Keratinocyte (primary cell): ENCODE results near the gene CDYL2. TPM values are rescaled to one million over a fixed set of nuclear protein-coding genes. Genes with fewer than 3 reads are reported as not detected.

Experiments
- DNase-seq: peaks from one replicate; pipeline ENCODE4 v3.0.0-alpha.2; 2011; ENCODE audit warnings: low read depth, missing footprints, low spot score
- FAIRE-seq: peaks from 2 replicates; lab custom pipeline; 2011; peaks lifted over from hg19 to GRCh38; lab: Jason Lieb, UNC
- H2AFZ ChIP-seq: 2 replicates; pipeline ENCODE4 v1.6.0; 2012; ENCODE audit warnings: low read length, control low read depth, inconsistent platforms; ENCODE audit not compliant: control insufficient read depth
- H3K27ac ChIP-seq: 2 replicates; pipeline ENCODE4 v1.5.1; 2011; ENCODE audit warnings: low read length; ENCODE audit not compliant: control insufficient read depth, insufficient read depth
- H3K27me3 ChIP-seq: 3 replicates; pipeline ENCODE4 v1.6.0; 2011; ENCODE audit warnings: low read length; ENCODE audit not compliant: control insufficient read depth, insufficient read depth; ENCODE audit errors: extremely low read depth
- H3K36me3 ChIP-seq, 2 experiments: 2 replicates in 1 of 2; 3 replicates in 1 of 2; pipeline ENCODE4 v1.5.1; 2011; ENCODE audit warnings: low read length in 2 of 2, mild to moderate bottlenecking in 1 of 2; ENCODE audit not compliant: control insufficient read depth in 2 of 2, insufficient read depth in 2 of 2; ENCODE audit errors: extremely low read depth in 1 of 2
- H3K4me1 ChIP-seq: 3 replicates; pipeline ENCODE4 v1.5.1; 2011; ENCODE audit warnings: low read length; ENCODE audit not compliant: control insufficient read depth, insufficient read depth; ENCODE audit errors: extremely low read depth
- H3K4me2 ChIP-seq: 3 replicates; pipeline ENCODE4 v1.6.0; 2011; ENCODE audit warnings: low read depth, low read length; ENCODE audit not compliant: control insufficient read depth, insufficient read depth; ENCODE audit errors: extremely low read depth
- H3K4me3 ChIP-seq, 3 experiments: fragments of 200-600 bp in 1 of 3; sonication (generic) in 1 of 3; 2 replicates in 2 of 3; 3 replicates in 1 of 3; pipeline ENCODE4 v1.5.1; 2011 to 2016; ENCODE audit warnings: low read length in 3 of 3, mild to moderate bottlenecking in 3 of 3, control low read depth in 2 of 3, inconsistent platforms in 1 of 3, low read depth in 1 of 3, mixed read lengths in 1 of 3, mixed run types in 1 of 3, moderate library complexity in 1 of 3; ENCODE audit not compliant: control insufficient read depth in 2 of 3, insufficient read depth in 2 of 3; ENCODE audit errors: extremely low read depth in 1 of 3
- H3K79me2 ChIP-seq: 2 replicates; pipeline ENCODE4 v1.6.0; 2012; ENCODE audit warnings: low read length; ENCODE audit not compliant: control insufficient read depth, insufficient read depth
- H3K9ac ChIP-seq: 3 replicates; pipeline ENCODE4 v1.6.0; 2011; ENCODE audit warnings: low read length; ENCODE audit not compliant: control insufficient read depth, insufficient read depth; ENCODE audit errors: extremely low read depth
- H3K9me1 ChIP-seq: 3 replicates; pipeline ENCODE4 v1.6.0; 2011; ENCODE audit warnings: low read length; ENCODE audit not compliant: control insufficient read depth, insufficient read depth; ENCODE audit errors: extremely low read depth
- H3K9me3 ChIP-seq: 2 replicates; pipeline ENCODE4 v1.5.1; 2012; ENCODE audit warnings: low read depth, low read length; ENCODE audit not compliant: control insufficient read depth
- H4K20me1 ChIP-seq: 3 replicates; pipeline ENCODE4 v1.6.0; 2011; ENCODE audit warnings: low read length; ENCODE audit not compliant: control insufficient read depth, insufficient read depth; ENCODE audit errors: extremely low read depth
- EZH2 ChIP-seq: IDR thresholded peaks from one replicate; pipeline ENCODE4 v1.6.1; 2012; ENCODE audit warnings: inconsistent platforms, mild to moderate bottlenecking, low read length, moderate library complexity
- dilution Hi-C: fragments of 300-500 bp; cut with MboI; formaldehyde crosslinking; loops from one replicate; pipeline ENCODE4 v1.7.0; 2020; ENCODE audit warnings: low sequenced_read_pairs; ENCODE audit not compliant: extremely low pct_ligation_motif_present
- polyA plus RNA-seq, 5 experiments: library from polyadenylated mRNA; depleted of rRNA in 3 of 5; stranded (reverse) in 3 of 5; stranded (forward) in 1 of 5; unstranded in 1 of 5; fragments of >200 nt; gene quantifications; 1 replicate in 1 of 5; 2 replicates in 3 of 5; 3 replicates in 1 of 5; pipeline versions ENCODE4 v1.2.1 to v1.2.3, GENCODE V29; 2011 to 2012; ENCODE audit warnings: missing spikeins in 2 of 5, low read depth in 1 of 5, low replicate concordance in 1 of 5
- TF ChIP-seq, protein P1 (sequence below), 3 experiments: IDR thresholded peaks in 1 of 3; conservative IDR thresholded peaks in 1 of 3; optimal IDR thresholded peaks in 1 of 3; 2 replicates in 2 of 3; 3 replicates in 1 of 3; pipeline versions ENCODE3 to v1.5.1; 2011; ENCODE audit warnings: low read length in 3 of 3, mild to moderate bottlenecking in 3 of 3, moderate library complexity in 2 of 3, control low read depth in 1 of 3, inconsistent platforms in 1 of 3; ENCODE audit not compliant: insufficient read depth in 2 of 3; ENCODE audit errors: extremely low read depth in 1 of 3

CDYL2 gene
- polyA plus RNA-seq, 1 donor (not counting 4 experiments of a cell fraction or from before 2014, with no cell fraction given): 2.0 TPM

DNA sequence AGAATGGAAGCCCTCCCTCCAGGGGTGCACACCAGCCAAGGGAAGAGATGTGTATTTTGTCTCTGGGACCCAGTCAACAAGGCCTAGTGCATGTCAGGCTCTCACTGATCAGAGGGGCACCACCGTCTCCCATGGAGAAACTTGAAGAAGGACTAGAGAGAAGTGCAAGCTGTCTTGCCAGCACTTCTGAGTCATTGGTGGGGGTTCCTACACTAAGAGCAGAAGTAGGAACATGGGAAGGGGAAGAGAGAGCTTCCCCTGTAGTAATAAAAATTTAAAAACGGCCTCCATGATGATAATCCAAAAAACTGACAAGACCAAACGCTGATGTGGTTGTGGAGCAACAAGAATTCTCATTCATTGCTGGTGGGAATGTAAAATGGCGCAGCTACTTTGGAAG, 217.3 kb downstream of the CDYL2 start:
- Histone ChIP-seq H3K79me2 (no peaks in the 10 kb centered on the region), H3K9me3 (no peaks in the 10 kb centered on the region), H3K9ac (no peak overlapping the region), H3K36me3 (no peaks in the 10 kb centered on the region), H3K27me3 (no peaks in the 10 kb centered on the region), H3K4me2 (no peak overlapping the region), H3K4me3 (no peak overlapping the region), H2AFZ (no peak overlapping the region), H3K9me1 (no peaks in the 10 kb centered on the region), H3K27ac (no peak overlapping the region), H4K20me1 (no peaks in the 10 kb centered on the region), H3K4me1 (no peaks in the 10 kb centered on the region)
- dilution Hi-C loops: no loop called here
- DNase-seq (no peak), FAIRE-seq (no peak)
- no peak for TF ChIP-seq EZH2
- TF ChIP-seq, protein P1, sequence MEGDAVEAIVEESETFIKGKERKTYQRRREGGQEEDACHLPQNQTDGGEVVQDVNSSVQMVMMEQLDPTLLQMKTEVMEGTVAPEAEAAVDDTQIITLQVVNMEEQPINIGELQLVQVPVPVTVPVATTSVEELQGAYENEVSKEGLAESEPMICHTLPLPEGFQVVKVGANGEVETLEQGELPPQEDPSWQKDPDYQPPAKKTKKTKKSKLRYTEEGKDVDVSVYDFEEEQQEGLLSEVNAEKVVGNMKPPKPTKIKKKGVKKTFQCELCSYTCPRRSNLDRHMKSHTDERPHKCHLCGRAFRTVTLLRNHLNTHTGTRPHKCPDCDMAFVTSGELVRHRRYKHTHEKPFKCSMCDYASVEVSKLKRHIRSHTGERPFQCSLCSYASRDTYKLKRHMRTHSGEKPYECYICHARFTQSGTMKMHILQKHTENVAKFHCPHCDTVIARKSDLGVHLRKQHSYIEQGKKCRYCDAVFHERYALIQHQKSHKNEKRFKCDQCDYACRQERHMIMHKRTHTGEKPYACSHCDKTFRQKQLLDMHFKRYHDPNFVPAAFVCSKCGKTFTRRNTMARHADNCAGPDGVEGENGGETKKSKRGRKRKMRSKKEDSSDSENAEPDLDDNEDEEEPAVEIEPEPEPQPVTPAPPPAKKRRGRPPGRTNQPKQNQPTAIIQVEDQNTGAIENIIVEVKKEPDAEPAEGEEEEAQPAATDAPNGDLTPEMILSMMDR (optimal IDR thresholded peaks at IDR 0.05 in 1 of 3, IDR thresholded peaks at IDR 0.05 in 1 of 3, conservative IDR thresholded peaks at IDR 0.05 in 1 of 3; ENCODE audit: extremely low read depth in 1 of 3, insufficient read depth in 2 of 3, low read length in 3 of 3): no peak

DNA sequence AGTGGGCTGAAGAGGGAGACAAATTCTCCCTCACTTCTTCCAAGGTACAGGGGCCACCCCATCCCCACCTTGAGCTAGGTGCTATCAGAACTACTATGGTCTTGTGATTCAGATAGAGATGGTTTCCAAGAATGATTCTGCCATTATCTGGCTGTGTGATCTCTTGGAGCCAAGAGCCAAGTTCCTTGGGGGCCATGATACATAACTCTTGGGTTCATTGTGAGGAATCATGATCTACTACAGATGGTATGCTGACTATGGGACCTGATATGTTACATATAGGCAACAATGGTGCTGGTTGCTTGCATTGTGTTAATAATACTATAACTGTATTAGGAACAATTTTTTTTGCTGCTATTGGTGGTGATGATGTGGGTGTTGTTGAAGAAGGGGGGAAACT, 217.9 kb downstream of the CDYL2 start:
- Histone ChIP-seq H3K36me3 (no peaks in the 10 kb centered on the region), H3K27ac (no peak overlapping the region), H3K9me1 (no peaks in the 10 kb centered on the region), H3K4me2 (no peak overlapping the region), H3K4me3 (no peak overlapping the region), H3K79me2 (no peaks in the 10 kb centered on the region), H4K20me1 (no peaks in the 10 kb centered on the region), H2AFZ (no peak overlapping the region), H3K9ac (no peak overlapping the region), H3K9me3 (no peaks in the 10 kb centered on the region), H3K27me3 (no peaks in the 10 kb centered on the region), H3K4me1 (no peaks in the 10 kb centered on the region)
- no peak for TF ChIP-seq EZH2
- TF ChIP-seq, protein P1 (optimal IDR thresholded peaks at IDR 0.05 in 1 of 3, IDR thresholded peaks at IDR 0.05 in 1 of 3, conservative IDR thresholded peaks at IDR 0.05 in 1 of 3; ENCODE audit: extremely low read depth in 1 of 3, insufficient read depth in 2 of 3, low read length in 3 of 3): no peak
- FAIRE-seq (no peak), DNase-seq (no peak)
- dilution Hi-C loops: no loop called here
